H1 (cell line): ENCODE results near the gene QRICH1. TPM values are rescaled to one million over a fixed set of nuclear protein-coding genes. Genes with fewer than 3 reads are reported as not detected.

Source experiments
- CTCF ChIA-PET: fragments of 300-600 bp; sonication (Branson Sonifier 250); formaldehyde crosslinking; loops from one replicate; lab custom pipeline; 2021; ENCODE audit not compliant: partially characterized antibody; lab: Charles Lee
- POLR2A ChIA-PET: fragments of 300-600 bp; sonication (Branson Sonifier 250); formaldehyde crosslinking; loops from one replicate; lab custom pipeline; 2021; ENCODE audit warnings: inconsistent platforms; ENCODE audit not compliant: partially characterized antibody; lab: Charles Lee
- DNase-seq, 2 experiments: peaks; one replicate each; pipeline versions ENCODE4 v3.0.0 to v3.0.0-alpha.2; 2010 to 2022; ENCODE audit warnings: low spot score in 2 of 2, low read depth in 1 of 2, mixed read lengths in 1 of 2
- FAIRE-seq: peaks from 2 replicates; lab custom pipeline; 2011; peaks lifted over from hg19 to GRCh38; lab: Jason Lieb, UNC
- H2AFZ ChIP-seq: 2 replicates; pipeline ENCODE4 v1.8.1; 2012; ENCODE audit warnings: low read length, inconsistent platforms
- H2AK5ac ChIP-seq: 2 replicates; pipeline ENCODE4 v1.6.1; 2013; ENCODE audit warnings: low read depth, low read length
- H2BK120ac ChIP-seq: replicated peaks from 2 replicates; pipeline ENCODE3; 2013; ENCODE audit warnings: low read depth, low read length, inconsistent platforms
- H2BK12ac ChIP-seq: 2 replicates; pipeline ENCODE4 v1.6.1; 2013; ENCODE audit warnings: low read depth, low read length
- H2BK15ac ChIP-seq: 2 replicates; pipeline ENCODE4 v1.6.1; 2013; ENCODE audit warnings: low read length
- H2BK20ac ChIP-seq: 2 replicates; pipeline ENCODE4 v1.6.1; 2013; ENCODE audit warnings: low read length
- H2BK5ac ChIP-seq: 2 replicates; pipeline ENCODE4 v1.6.1; 2013; ENCODE audit warnings: low read depth, low read length
- H3K14ac ChIP-seq: 2 replicates; pipeline ENCODE4 v1.6.1; 2013; ENCODE audit warnings: inconsistent platforms; ENCODE audit not compliant: insufficient read length
- H3K18ac ChIP-seq: 2 replicates; pipeline ENCODE4 v1.6.1; 2013; ENCODE audit warnings: low read length; ENCODE audit errors: extremely low read depth
- H3K23ac ChIP-seq: 2 replicates; pipeline ENCODE4 v1.6.1; 2013; ENCODE audit warnings: inconsistent platforms; ENCODE audit not compliant: insufficient read length
- H3K23me2 ChIP-seq: 2 replicates; pipeline ENCODE4 v1.6.1; 2013; ENCODE audit warnings: low read depth, low read length
- H3K27ac ChIP-seq: 2 replicates; pipeline ENCODE4 v1.6.1; 2011; ENCODE audit warnings: low read depth, low read length, inconsistent platforms
- H3K27me3 ChIP-seq, 4 experiments: replicated peaks in 1 of 4; 1 replicate in 1 of 4; 2 replicates in 3 of 4; pipeline versions ENCODE4 v1.6.1 to v1.8.1; 2011 to 2013; ENCODE audit warnings: low read length in 3 of 4, mild to moderate bottlenecking in 3 of 4, inconsistent platforms in 2 of 4, mixed read lengths in 2 of 4, moderate library complexity in 1 of 4; ENCODE audit not compliant: control insufficient read depth in 3 of 4, insufficient read depth in 3 of 4; ENCODE audit errors: extremely low read depth in 1 of 4
- H3K36me3 ChIP-seq, 4 experiments: 2 replicates each; pipeline versions ENCODE4 v1.6.1 to v1.8.1; 2011 to 2013; ENCODE audit warnings: mild to moderate bottlenecking in 4 of 4, low read length in 3 of 4, moderate library complexity in 2 of 4, control low read depth in 1 of 4, inconsistent platforms in 1 of 4; ENCODE audit not compliant: insufficient read depth in 4 of 4, control insufficient read depth in 2 of 4
- H3K4ac ChIP-seq: replicated peaks from 2 replicates; pipeline ENCODE3; 2013; ENCODE audit warnings: low read length, low read depth, mixed read lengths, inconsistent platforms; ENCODE audit not compliant: insufficient read length
- H3K4me1 ChIP-seq, 4 experiments: replicated peaks in 1 of 4; 1 replicate in 1 of 4; 2 replicates in 3 of 4; pipeline versions ENCODE4 v1.6.1 to v1.8.1; 2011 to 2013; ENCODE audit warnings: low read length in 3 of 4, inconsistent platforms in 2 of 4, mixed read lengths in 1 of 4; ENCODE audit not compliant: insufficient read depth in 4 of 4, control insufficient read depth in 3 of 4
- H3K4me2 ChIP-seq, 2 experiments: 2 replicates each; pipeline versions ENCODE4 v1.6.1 to v1.8.1; 2011 to 2013; ENCODE audit warnings: low read depth in 2 of 2, low read length in 2 of 2, control low read depth in 1 of 2, inconsistent platforms in 1 of 2, mild to moderate bottlenecking in 1 of 2; ENCODE audit not compliant: insufficient read depth in 1 of 2
- H3K4me3 ChIP-seq, 4 experiments: fragments of 200-600, 300-600 bp in 1 of 4; sonication (generic), shearing (Covaris generic), sonication (Bioruptor Twin) in 1 of 4; 2 replicates each; pipeline versions ENCODE4 v1.5.1 to v1.8.1; 2011 to 2016; ENCODE audit warnings: low read length in 4 of 4, low read depth in 3 of 4, control low read depth in 2 of 4, inconsistent platforms in 2 of 4, mild to moderate bottlenecking in 2 of 4, mixed read lengths in 1 of 4, moderate library complexity in 1 of 4; ENCODE audit not compliant: insufficient read depth in 2 of 4; ENCODE audit errors: extremely low read depth in 1 of 4
- H3K56ac ChIP-seq: replicated peaks from 2 replicates; pipeline ENCODE3; 2013; ENCODE audit warnings: low read depth, mild to moderate bottlenecking, mixed read lengths, low read length, inconsistent platforms; ENCODE audit not compliant: insufficient read length
- H3K79me1 ChIP-seq: 2 replicates; pipeline ENCODE4 v1.6.1; 2013; ENCODE audit warnings: low read depth, low read length, control low read depth
- H3K79me2 ChIP-seq, 2 experiments: 2 replicates each; pipeline versions ENCODE4 v1.6.1 to v1.8.1; 2012 to 2013; ENCODE audit warnings: low read length in 2 of 2, mild to moderate bottlenecking in 2 of 2, inconsistent platforms in 1 of 2; ENCODE audit not compliant: insufficient read depth in 2 of 2, control insufficient read depth in 1 of 2
- H3K9ac ChIP-seq, 4 experiments: replicated peaks in 1 of 4; 1 replicate in 1 of 4; 2 replicates in 3 of 4; pipeline versions ENCODE4 v1.6.1 to v1.8.1; 2011 to 2013; ENCODE audit warnings: low read depth in 3 of 4, low read length in 3 of 4, control low read depth in 2 of 4, mild to moderate bottlenecking in 2 of 4, moderate library complexity in 2 of 4, inconsistent platforms in 1 of 4; ENCODE audit errors: extremely low read depth in 1 of 4
- H3K9me3 ChIP-seq, 2 experiments: 2 replicates each; pipeline versions ENCODE4 v1.6.1 to v1.8.1; 2012 to 2013; ENCODE audit warnings: mild to moderate bottlenecking in 2 of 2, moderate library complexity in 2 of 2, control low read depth in 1 of 2, inconsistent platforms in 1 of 2, low read depth in 1 of 2, low read length in 1 of 2, mixed read lengths in 1 of 2; ENCODE audit not compliant: insufficient read depth in 2 of 2
- H4K20me1 ChIP-seq, 2 experiments: replicated peaks in 1 of 2; 2 replicates each; pipeline versions ENCODE3 to v1.8.1; 2011 to 2013; ENCODE audit warnings: inconsistent platforms in 2 of 2, low read length in 2 of 2, mild to moderate bottlenecking in 1 of 2; ENCODE audit not compliant: insufficient read depth in 2 of 2, control insufficient read depth in 1 of 2
- H4K5ac ChIP-seq: 2 replicates; pipeline ENCODE4 v1.6.1; 2013; ENCODE audit warnings: low read length, low read depth, mixed read lengths, inconsistent platforms; ENCODE audit not compliant: insufficient read length
- H4K8ac ChIP-seq: 2 replicates; pipeline ENCODE4 v1.8.0; 2013; ENCODE audit warnings: mild to moderate bottlenecking, moderate library complexity, low read length, inconsistent platforms; ENCODE audit not compliant: insufficient read depth; ENCODE audit errors: extremely low read depth
- H4K91ac ChIP-seq: replicated peaks from 2 replicates; pipeline ENCODE3; 2013; ENCODE audit warnings: low read length, mixed read lengths, inconsistent platforms; ENCODE audit not compliant: insufficient read length
- ATF2 ChIP-seq: IDR thresholded peaks from 2 replicates; pipeline ENCODE4 v1.6.1; 2012; ENCODE audit warnings: low read length, inconsistent platforms
- BCL11A ChIP-seq, 2 experiments: IDR thresholded peaks; one replicate each; pipeline ENCODE4 v1.6.1; 2011; ENCODE audit warnings: low read depth in 2 of 2, low read length in 2 of 2, mild to moderate bottlenecking in 2 of 2
- CEBPB ChIP-seq: IDR thresholded peaks from 2 replicates; pipeline ENCODE4 v1.6.1; 2012; ENCODE audit warnings: low read depth, low read length
- CTBP2 ChIP-seq: IDR thresholded peaks from 2 replicates; pipeline ENCODE4 v1.7.0; 2011; ENCODE audit warnings: borderline replicate concordance, mild to moderate bottlenecking, moderate library complexity, mixed read lengths, low read length; ENCODE audit not compliant: insufficient read depth, insufficient read length
- EZH2 ChIP-seq: fragments of 200-600 bp; sonication (generic); IDR thresholded peaks from 2 replicates; pipeline ENCODE4 v1.7.1; 2012; ENCODE audit warnings: low read depth, mild to moderate bottlenecking, moderate library complexity, low read length, inconsistent platforms; ENCODE audit not compliant: severe bottlenecking
- FOSL1 ChIP-seq: IDR thresholded peaks from 2 replicates; pipeline ENCODE4 v1.6.1; 2011; ENCODE audit warnings: mild to moderate bottlenecking, low read depth, low read length, moderate library complexity; ENCODE audit not compliant: insufficient read depth
- RFX5 ChIP-seq: IDR thresholded peaks from 2 replicates; pipeline ENCODE4 v1.6.1; 2011; ENCODE audit warnings: low read depth, low read length, improper control_type of control experiment, borderline replicate concordance
- RNF2 ChIP-seq: fragments of 200-900, 300-1000 bp; sonication (generic); IDR thresholded peaks from 2 replicates; pipeline ENCODE4 v1.7.1; 2016; ENCODE audit warnings: borderline replicate concordance, low read depth, mild to moderate bottlenecking, antibody characterized with exemption, low read length; ENCODE audit not compliant: poor library complexity, severe bottlenecking; ENCODE audit errors: missing control alignments
- SP1 ChIP-seq: IDR thresholded peaks from 2 replicates; pipeline ENCODE4 v1.6.1; 2011; ENCODE audit warnings: low read depth, low read length
- TAF7 ChIP-seq: optimal IDR thresholded peaks from 2 replicates; pipeline ENCODE3; 2011; ENCODE audit warnings: low read depth, mild to moderate bottlenecking, inconsistent platforms, low read length, moderate library complexity, borderline replicate concordance
- TBP ChIP-seq: IDR thresholded peaks from 2 replicates; pipeline ENCODE4 v1.6.1; 2011; ENCODE audit warnings: low read depth, low read length, improper control_type of control experiment
- WGBS, 2 experiments: shearing (Covaris generic) in 1 of 2; methylation state at CpG; one replicate each; pipeline versions ENCODE4 v1.1.6 to v1.1.7; 2013 to 2015; ENCODE audit warnings: low lambda C conversion rate in 2 of 2, mixed read lengths in 2 of 2, inconsistent platforms in 1 of 2, low coverage in 1 of 2, missing lambda C conversion rate in 1 of 2; ENCODE audit not compliant: insufficient replicate concordance in 2 of 2, insufficient coverage in 1 of 2, insufficient read length in 1 of 2; ENCODE audit errors: extremely low coverage in 1 of 2, missing lambda C conversion rate in 1 of 2; 5-methylcytosine and 5-hydroxymethylcytosine counted together
- polyA plus RNA-seq, 7 experiments: library from polyadenylated mRNA; depleted of rRNA in 3 of 7; stranded (reverse) in 5 of 7; unstranded in 2 of 7; fragments of >200 nt in 5 of 7; fragments of 200-250 nt in 2 of 7; gene quantifications; 1 replicate in 5 of 7; 2 replicates in 1 of 7; 4 replicates in 1 of 7; pipeline versions ENCODE4 v1.2.1 to v1.2.3, GENCODE V29; 2011 to 2013; ENCODE audit warnings: missing spikeins in 2 of 7, mixed read lengths in 2 of 7
- total RNA-seq: library from RNA; stranded (reverse); fragmentation: NEBNext Ultra II Directional; extraction: Animal tissue kit (Norgen Biotek cat#: 25700); gene quantifications from 2 replicates; pipeline ENCODE4 v1.2.1, GENCODE V29; 2021

Gene QRICH1
- total and polyA plus RNA-seq, 2 of the 8 experiments (the other 6 are each of a cell fraction or from before 2014, with no cell fraction given), result 128 to 142 TPM

- Histone ChIP-seq H3K56ac (no peak overlapping the region), H3K4me3 (no peak overlapping the region), H4K5ac (no peak overlapping the region), H4K8ac (no peak overlapping the region; the same call in 1 of the 2 replicates), H2BK20ac (no peak overlapping the region), H3K79me2 (peaks cover 4 to 29% of the 10 kb centered on the region in 2 experiments; a peak in 3 of 4 replicates), H4K20me1 (peaks cover 8 to 18% of the 10 kb centered on the region in 2 experiments), H3K23me2 (peaks cover 27% of the 10 kb centered on the region), H3K27ac (no peak overlapping the region), H3K9me3 (no peaks in the 10 kb centered on the region), H3K18ac (no peak overlapping the region), H3K23ac (no peak overlapping the region), H3K36me3 (peaks cover 32 to 50% (median 43%) of the 10 kb centered on the region in 4 experiments), H4K91ac (no peak overlapping the region), H3K4me1 (peaks cover 0 to 24% (median 13%) of the 10 kb centered on the region in 4 experiments; a peak in 6 of 7 replicates), H3K9ac (no peak overlapping the region), H3K27me3 (no peaks in the 10 kb centered on the region; a peak in 1 of 7 replicates), H3K79me1 (peaks cover 10% of the 10 kb centered on the region), H2BK15ac (no peak overlapping the region)
- 85% methylated on average over 4 of the region's 4 CpGs; no CpG with 5 or more reads in 1 of the 2 experiments for WGBS, 2 experiments
- FAIRE-seq, result no peak
- TF ChIP-seq FOSL1, result no peak
- no peak for TF ChIP-seq EZH2
- no peak for TF ChIP-seq ATF2
- no peak for TF ChIP-seq SP1
- no peak for TF ChIP-seq RFX5
- TF ChIP-seq CTBP2, result no peak
- no peak for TF ChIP-seq TBP
- TF ChIP-seq CEBPB, result no peak
- no peak for TF ChIP-seq TAF7
- TF ChIP-seq BCL11A (IDR thresholded peaks at IDR 0.05; ENCODE audit: low read depth in 2 of 2, low read length in 2 of 2), result no peak
- no peak for TF ChIP-seq RNF2
- TF ChIP-seq, all 59 proteins: peak for 0
- no peak overlapping the region for H2AFZ ChIP-seq
- H3K4me2 ChIP-seq, result no peak overlapping the region; a peak in 1 of 4 replicates
- CTCF ChIA-PET, result interaction anchor here (0.9 to 24.3 kb wide), 4 partner anchors 11 to 71 kb away, joined by 3 to 467 read pairs (median 34); partner anchors contain the start of genes P4HTM and QRICH1
- no peak overlapping the region for H2BK120ac ChIP-seq
- H3K4ac ChIP-seq, result no peak overlapping the region
- POLR2A ChIA-PET, result interaction anchor here (0.6 to 33.9 kb wide), 11 partner anchors 9 to 427 kb away, joined by 3 to 1518 read pairs (median 41); partner anchors contain the start of genes DALRD3, P4HTM, QARS1 and QRICH1
- no peak for DNase-seq
- H2BK5ac ChIP-seq, result no peak overlapping the region
- no peak overlapping the region for H3K14ac ChIP-seq
- no peak overlapping the region for H2AK5ac ChIP-seq
- H2BK12ac ChIP-seq, result no peak overlapping the region
These were observed 70.1 kb downstream of the QRICH1 start for GRCh38 chr3:49023775-49024174.
